Upper lobe of left lung (tissue), 4 donors: ENCODE results near the gene ASCL1.

Source experiments
- EP300 ChIP-seq, 4 donors: sonication (generic); formaldehyde crosslinking; IDR thresholded peaks; one replicate each; pipeline ENCODE4 v1.5.1; 2017; ENCODE audit warnings: antibody characterized with exemption in 4 of 4, control low read depth in 2 of 4
- POLR2A ChIP-seq, 4 donors: fragments of 450-650 bp; IDR thresholded peaks; one replicate each; pipeline ENCODE4 v1.5.1; 2016 to 2017; ENCODE audit warnings: antibody characterized with exemption in 4 of 4, mild to moderate bottlenecking in 2 of 4
- POLR2AphosphoS5 ChIP-seq, 2 donors: sonication (generic); formaldehyde crosslinking; IDR thresholded peaks; one replicate each; pipeline ENCODE4 v1.5.1; 2017; ENCODE audit warnings: antibody characterized with exemption in 2 of 2
- TF ChIP-seq, protein P1 (sequence below), 6 experiments: fragments of 450-650 bp in 4 of 6; fragments of 200-600 bp in 2 of 6; sonication (generic) in 2 of 6; IDR thresholded peaks; one replicate each; pipeline ENCODE4 v1.5.1; 2016 to 2019; ENCODE audit warnings: antibody characterized with exemption in 6 of 6

DNA sequence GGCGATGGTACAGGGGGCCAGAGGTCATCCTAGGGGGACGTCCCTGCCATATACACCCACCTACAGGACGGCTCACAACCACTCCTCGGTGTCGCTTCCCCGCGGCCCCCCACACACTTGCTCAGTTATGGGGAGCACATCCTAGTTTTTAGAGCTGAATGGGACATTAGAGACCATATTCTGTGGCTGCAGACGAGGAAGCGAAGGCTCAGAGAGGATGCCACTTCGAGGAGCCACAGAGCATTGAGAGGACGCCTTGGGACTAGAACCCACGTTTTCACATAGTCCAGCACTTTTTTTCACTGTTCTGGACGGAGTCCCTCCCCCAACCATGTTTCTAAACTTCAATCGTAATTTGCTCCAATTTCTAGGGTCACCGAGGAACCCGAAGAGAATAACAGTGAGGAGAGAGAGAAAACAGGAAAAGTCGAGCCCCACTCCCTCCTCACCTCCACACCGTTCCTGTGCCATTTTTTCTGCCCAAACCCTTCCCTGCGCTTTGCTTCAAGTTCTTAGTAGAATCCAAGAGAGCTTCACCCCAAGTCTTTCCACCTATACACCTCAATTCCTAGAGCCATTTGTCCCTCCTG lies 641 bp upstream of the ASCL1 start:
- TF ChIP-seq POLR2A (IDR thresholded peaks at IDR 0.05): no peak
- TF ChIP-seq, protein P1, sequence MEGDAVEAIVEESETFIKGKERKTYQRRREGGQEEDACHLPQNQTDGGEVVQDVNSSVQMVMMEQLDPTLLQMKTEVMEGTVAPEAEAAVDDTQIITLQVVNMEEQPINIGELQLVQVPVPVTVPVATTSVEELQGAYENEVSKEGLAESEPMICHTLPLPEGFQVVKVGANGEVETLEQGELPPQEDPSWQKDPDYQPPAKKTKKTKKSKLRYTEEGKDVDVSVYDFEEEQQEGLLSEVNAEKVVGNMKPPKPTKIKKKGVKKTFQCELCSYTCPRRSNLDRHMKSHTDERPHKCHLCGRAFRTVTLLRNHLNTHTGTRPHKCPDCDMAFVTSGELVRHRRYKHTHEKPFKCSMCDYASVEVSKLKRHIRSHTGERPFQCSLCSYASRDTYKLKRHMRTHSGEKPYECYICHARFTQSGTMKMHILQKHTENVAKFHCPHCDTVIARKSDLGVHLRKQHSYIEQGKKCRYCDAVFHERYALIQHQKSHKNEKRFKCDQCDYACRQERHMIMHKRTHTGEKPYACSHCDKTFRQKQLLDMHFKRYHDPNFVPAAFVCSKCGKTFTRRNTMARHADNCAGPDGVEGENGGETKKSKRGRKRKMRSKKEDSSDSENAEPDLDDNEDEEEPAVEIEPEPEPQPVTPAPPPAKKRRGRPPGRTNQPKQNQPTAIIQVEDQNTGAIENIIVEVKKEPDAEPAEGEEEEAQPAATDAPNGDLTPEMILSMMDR (IDR thresholded peaks at IDR 0.05): no peak
- no peak for TF ChIP-seq EP300 (IDR thresholded peaks at IDR 0.05)
- no peak for TF ChIP-seq POLR2AphosphoS5 (IDR thresholded peaks at IDR 0.05)
